Measurements from ENCODE around the gene MYH15.
A peak's percentile ranks its signal among the peaks of the same experiment; 100 is the strongest.
"Not testable (repeated sequence)": the region's sequence is repeated elsewhere in the genome, so short reads cannot be mapped to it uniquely, and the experiment has no call there.

The MYH15 gene

DNA sequence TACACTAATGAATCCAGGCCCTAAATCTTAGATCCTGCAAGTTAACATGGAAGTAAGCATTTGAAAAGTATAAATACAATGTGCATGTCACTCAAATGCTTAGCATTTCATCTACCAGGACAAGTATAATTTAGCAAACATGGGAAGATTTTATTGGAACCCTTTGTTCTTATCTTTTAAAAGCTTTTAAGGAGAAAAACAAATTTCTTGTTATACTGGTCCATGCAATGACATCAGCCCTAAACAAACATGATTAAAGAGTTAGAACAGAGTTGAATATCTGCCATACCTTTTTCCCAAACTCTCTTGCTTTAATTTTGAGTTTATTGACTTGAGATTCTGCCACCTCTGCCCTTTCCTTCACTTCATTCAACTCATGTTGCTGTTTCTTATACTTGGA, 127.1 kb downstream of the MYH15 start:
- no peak for DNase-seq

DNA sequence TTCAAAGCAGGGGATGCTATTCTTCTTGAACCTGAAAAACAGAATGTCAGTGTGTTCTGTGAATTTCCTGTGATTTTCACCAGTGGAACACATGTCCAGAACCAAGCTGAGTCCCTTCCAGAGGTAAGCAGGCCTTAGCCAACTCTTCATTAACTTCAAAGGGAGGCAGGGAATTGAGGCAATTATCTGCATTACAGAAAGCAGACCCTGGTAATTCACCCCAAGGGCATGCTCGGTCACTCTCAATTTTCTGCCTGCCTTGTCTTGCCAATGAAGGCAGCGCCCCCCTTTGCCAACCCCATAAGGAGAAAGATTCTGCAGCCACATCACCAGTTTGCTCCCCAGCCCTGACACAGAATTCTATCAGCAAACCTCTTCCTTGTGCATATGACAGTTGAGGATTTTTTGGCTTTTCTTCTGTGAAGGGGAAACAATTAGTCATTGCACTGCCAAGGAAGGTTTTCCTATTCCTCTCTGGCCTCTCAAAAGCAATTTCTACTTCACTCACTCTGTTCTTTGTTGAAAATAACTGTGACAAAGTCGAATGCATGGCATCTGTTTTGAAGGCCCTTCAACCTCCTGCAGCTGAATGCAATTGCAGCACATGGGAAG, 128.8 kb downstream of the MYH15 start:
- no peak for DNase-seq

- DNase-seq: no peak
These were observed 130.1 kb downstream of the MYH15 start for GRCh38 chr3:108380128-108380795.

GRCh38 chr3:108378952-108379342, 131.4 kb downstream of the MYH15 start:
- DNase-seq: not testable (repeated sequence)

DNA sequence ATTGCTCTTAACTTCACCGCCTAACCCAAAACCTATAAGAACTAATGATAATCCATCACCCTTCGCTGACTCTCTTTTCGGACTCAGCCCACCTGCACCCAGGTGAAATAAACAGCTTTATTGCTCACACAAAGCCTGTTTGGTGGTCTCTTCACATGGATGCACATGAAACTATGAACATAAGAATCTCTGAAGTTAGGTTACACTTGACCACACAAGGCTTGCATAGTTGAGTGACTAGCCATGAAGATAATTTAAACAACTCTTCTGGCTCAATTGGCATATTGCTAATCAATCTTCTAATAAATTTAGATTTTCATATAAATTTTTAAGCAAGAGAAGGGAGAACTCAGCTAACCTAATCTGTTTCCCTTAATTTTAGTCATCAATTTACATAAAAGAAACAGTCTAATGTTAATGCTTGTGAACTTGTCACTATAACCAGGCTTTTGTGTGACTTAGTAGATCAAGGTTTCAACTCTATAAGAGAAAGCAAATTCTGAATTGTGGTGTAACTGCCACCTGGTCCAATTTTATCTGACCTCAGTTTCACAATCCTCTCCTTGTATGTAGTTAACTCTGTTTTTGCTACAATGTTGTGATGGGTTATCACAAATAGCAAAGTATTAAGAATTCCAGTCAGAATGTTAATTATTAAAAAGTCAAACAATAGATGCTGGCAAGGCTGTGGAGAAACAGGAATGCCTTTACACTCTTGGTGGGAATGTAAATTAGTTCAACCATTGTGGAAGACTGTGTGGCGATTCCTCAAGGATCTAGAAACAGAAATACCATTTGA, 132.0 kb downstream of the MYH15 start:
- DNase-seq: no peak

DNA sequence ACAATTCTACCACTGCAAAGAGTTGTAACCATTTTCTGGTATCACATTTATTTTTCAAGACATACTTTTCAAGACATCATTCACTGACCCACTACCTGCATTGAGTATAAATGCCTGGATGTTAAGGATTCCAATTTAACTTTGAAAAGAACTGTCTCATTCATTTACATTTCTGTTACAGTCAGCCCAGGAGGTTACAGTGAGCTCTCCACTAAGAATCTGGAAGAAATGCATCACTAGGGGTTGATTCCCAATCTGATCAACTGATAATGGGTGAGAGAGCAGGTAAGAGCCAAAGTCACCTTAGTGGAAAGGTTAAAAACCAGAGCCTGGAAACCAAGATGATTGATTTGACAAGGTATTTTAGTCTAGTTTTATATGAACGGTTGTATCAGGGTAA, 133.0 kb downstream of the MYH15 start:
- no peak for DNase-seq

GRCh38 chr3:108376026-108376425, 134.4 kb downstream of the MYH15 start:
- DNase-seq: no peak

DNA sequence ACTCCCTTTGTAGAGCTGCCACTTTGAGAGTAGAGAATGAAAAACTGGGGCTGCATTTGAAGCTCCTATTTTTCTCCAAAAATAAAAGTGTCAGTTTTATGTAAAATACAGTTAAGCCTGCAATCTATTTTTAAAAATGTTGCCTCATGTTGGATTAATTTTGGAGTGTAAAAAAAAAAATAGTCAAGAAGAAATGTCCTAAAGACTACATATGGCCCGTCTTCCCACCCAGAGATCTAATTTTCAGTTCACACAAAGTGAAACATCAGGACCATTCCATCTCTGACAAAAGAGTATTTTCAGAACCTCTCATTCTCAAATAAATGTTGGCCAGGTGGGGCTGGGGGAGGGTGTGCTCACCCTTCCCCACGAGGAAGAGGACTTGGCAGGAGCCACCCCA, 151.4 kb downstream of the MYH15 start:
- DNase-seq: no peak

GRCh38 chr3:108357042-108357441, 153.4 kb downstream of the MYH15 start:
- DNase-seq: no peak

DNA sequence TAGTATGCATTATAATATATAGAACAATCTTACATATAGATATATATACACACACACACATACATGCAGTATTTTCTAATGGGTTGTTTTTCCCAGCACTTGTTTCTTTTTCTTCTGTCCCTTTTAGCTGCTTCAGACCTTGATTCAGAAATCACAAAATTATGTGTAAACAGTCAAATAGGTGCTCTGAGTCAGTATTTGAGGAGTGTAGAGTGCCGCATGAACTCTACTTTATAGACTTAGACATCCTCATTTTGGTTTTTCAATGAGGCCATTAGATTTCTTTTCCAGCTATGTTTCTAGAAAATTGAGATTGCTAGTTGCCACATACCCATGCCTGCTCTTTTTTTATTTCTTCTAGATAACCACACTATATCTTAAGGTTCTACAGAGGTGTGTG, 155.8 kb downstream of the MYH15 start:
- no peak for DNase-seq

DNA sequence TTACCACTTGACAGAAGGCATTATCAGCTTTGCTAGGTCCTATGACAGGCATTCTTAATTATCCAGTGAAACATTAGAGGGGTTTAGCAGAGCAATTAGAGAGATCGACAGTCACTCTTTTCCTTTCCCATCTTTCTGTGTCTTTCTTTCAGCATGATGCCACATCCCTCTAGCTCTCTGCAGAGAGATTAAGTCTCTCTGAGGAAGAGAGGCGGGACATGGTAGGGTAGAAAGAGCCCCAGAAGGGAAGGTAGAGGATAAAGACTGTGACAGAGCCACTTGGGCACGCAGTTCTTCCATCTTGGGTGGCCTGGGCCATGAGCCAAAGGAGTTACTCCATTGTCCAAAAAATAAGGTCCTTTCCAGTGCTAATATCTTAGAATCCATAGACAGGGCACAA, 158.2 kb downstream of the MYH15 start:
- DNase-seq: no peak

- no peak for DNase-seq
These were observed 163.8 kb downstream of the MYH15 start for GRCh38 chr3:108346301-108347227.

- DNase-seq: no peak
These were observed 164.7 kb downstream of the MYH15 start for GRCh38 chr3:108345492-108346205.

GRCh38 chr3:108343491-108343890, 166.9 kb downstream of the MYH15 start:
- DNase-seq: no peak

GRCh38 chr3:108342837-108343486, 167.4 kb downstream of the MYH15 start:
- DNase-seq: peak; percentile 36

DNA sequence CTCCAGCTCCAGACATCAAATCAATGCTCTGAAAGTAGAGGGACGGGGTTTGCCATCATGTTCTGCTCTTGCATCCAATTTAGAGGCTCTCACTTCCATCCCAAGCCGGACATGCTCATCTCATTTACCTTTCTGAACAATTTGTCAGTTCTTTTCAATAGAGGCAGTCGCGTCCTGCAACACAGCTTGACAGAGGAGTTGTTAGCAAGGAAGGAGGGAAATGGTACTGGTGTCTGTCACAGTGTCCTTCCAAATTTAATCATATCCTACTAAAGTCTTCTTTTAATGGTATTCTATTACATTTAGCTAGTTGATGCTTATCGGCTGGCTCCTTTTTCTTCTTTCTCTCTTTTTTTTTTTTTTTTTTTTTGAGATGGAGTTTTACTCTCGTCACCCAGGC, 168.5 kb downstream of the MYH15 start:
- no peak for DNase-seq

GRCh38 chr3:108338901-108339545, 171.4 kb downstream of the MYH15 start:
- no peak for DNase-seq

DNA sequence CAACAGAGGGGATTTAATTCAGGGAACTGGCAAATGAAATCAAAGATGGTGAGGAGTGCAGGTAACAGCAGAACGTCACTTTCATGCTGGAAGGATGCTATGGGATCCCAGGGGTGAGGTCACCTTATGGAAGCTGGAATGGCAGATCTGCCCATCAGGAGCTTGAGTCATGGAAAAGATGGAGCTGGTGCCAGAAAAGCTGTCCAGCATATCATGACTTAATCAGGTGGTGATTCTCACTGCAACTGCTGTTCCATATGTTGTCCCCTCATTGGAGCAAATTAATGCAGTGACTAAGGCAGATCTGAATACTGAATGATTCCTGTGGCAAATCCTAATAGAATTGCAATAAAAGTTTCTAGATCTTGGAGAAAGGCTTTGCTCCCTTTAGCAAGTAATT, 175.7 kb downstream of the MYH15 start:
- no peak for DNase-seq

- DNase-seq: no peak
These were observed 176.4 kb downstream of the MYH15 start for GRCh38 chr3:108333961-108334360.

GRCh38 chr3:108331792-108332191, 178.6 kb downstream of the MYH15 start:
- DNase-seq: no peak

All from fibroblast of skin of abdomen (primary cell).